ENCODE measurements around the gene IARS2. TPM values are rescaled to one million over a fixed set of nuclear protein-coding genes. Genes with fewer than 3 reads are reported as not detected.

Gene IARS2
- polyA plus RNA-seq, 1 donor from 2014 or later = 59.2 TPM

DNA sequence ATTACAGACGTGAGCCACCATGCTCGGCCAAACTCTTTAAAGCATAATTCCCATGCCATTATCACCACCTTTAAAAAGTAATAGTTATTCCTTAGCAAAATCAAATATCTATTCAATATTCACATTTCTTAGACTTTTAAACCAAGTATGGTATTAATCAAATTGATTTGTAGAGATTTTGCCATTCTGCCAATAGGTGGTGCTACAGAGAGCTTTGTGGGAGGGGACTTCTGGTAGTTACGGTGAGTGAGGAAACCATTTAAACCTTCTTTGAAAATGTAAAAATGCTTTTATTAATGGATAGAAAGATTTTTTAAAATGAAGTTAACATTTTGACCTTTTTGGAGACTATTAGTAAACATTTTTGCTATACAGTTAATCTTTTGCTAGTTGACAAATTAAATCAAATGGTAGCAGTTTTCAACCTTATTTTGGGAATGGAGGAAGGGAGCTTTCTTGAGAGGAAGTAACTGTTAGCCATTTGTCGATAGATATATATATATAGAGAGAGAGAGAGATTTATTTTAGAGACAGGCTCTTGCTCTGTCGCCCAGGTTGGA is 19.3 kb downstream of the IARS2 start:
- Histone ChIP-seq H3K36me3 (ENCODE audit: insufficient read depth, low read length) (no peaks in the 10 kb centered on the region), H3K9me3 (ENCODE audit: low read length) (no peaks in the 10 kb centered on the region), H3K4me2 (ENCODE audit: low read length) (no peak overlapping the region), H3K79me2 (replicated peaks; ENCODE audit: insufficient read depth, low read length) (no peaks in the 10 kb centered on the region), H3K27me3 (ENCODE audit: insufficient read depth, low read depth, low read length) (no peaks in the 10 kb centered on the region), H2AFZ (ENCODE audit: low read depth, low read length) (no peak overlapping the region), H3K27ac (ENCODE audit: low read length) (no peak overlapping the region), H3F3A (ENCODE audit: insufficient read depth, low read length, poor library complexity, severe bottlenecking) (no peaks in the 10 kb centered on the region), H3K9me2 (ENCODE audit: insufficient read depth, low read length) (no peaks in the 10 kb centered on the region), H3K4me3 (ENCODE audit: low read length) (no peak overlapping the region), H4K20me1 (ENCODE audit: insufficient read depth) (no peaks in the 10 kb centered on the region), H3K9ac (ENCODE audit: low read length) (no peak overlapping the region)
- no peak for TF ChIP-seq RAD21 (conservative IDR thresholded peaks at IDR 0.05)
- TF ChIP-seq, protein P1, sequence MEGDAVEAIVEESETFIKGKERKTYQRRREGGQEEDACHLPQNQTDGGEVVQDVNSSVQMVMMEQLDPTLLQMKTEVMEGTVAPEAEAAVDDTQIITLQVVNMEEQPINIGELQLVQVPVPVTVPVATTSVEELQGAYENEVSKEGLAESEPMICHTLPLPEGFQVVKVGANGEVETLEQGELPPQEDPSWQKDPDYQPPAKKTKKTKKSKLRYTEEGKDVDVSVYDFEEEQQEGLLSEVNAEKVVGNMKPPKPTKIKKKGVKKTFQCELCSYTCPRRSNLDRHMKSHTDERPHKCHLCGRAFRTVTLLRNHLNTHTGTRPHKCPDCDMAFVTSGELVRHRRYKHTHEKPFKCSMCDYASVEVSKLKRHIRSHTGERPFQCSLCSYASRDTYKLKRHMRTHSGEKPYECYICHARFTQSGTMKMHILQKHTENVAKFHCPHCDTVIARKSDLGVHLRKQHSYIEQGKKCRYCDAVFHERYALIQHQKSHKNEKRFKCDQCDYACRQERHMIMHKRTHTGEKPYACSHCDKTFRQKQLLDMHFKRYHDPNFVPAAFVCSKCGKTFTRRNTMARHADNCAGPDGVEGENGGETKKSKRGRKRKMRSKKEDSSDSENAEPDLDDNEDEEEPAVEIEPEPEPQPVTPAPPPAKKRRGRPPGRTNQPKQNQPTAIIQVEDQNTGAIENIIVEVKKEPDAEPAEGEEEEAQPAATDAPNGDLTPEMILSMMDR (IDR thresholded peaks at IDR 0.05; ENCODE audit: poor library complexity, severe bottlenecking) = peak; percentile 48

DNA sequence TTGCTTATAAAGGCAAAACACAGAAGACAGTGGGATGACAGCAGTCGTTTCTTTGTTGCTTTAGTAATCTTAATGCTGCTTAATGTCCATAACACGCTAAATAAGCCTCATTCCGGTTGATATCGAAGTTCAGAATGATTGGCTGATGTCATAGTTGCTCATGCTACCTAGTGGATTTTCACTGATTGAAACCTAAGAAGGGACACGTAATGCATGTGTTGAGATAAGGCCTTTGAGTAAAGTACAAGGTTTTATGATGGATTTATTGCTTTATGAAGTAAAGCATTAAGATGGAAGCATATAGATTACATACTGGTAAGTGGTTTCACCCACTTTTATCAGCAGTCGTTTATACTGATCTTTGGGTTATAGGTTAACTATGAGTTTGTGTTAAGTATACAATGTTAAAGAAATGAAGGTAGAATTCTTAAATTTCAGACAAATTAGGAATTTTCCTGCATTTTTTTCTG is 25.1 kb downstream of the IARS2 start:
- H3K4me3 ChIP-seq (ENCODE audit: low read length) = no peak overlapping the region
- H3K27ac ChIP-seq (ENCODE audit: low read length) = no peak overlapping the region
- H4K20me1 ChIP-seq (ENCODE audit: insufficient read depth) = no peaks in the 10 kb centered on the region
- no peak overlapping the region for H3K4me2 ChIP-seq (ENCODE audit: low read length)
- H3F3A ChIP-seq (ENCODE audit: insufficient read depth, low read length, poor library complexity, severe bottlenecking) = no peaks in the 10 kb centered on the region
- H3K79me2 ChIP-seq (replicated peaks; ENCODE audit: insufficient read depth, low read length) = no peaks in the 10 kb centered on the region
- no peaks in the 10 kb centered on the region for H3K9me3 ChIP-seq (ENCODE audit: low read length)
- H3K9ac ChIP-seq (ENCODE audit: low read length) = no peak overlapping the region
- H3K27me3 ChIP-seq (ENCODE audit: insufficient read depth, low read depth, low read length) = no peaks in the 10 kb centered on the region
- H2AFZ ChIP-seq (ENCODE audit: low read depth, low read length) = no peak overlapping the region
- H3K9me2 ChIP-seq (ENCODE audit: insufficient read depth, low read length) = no peaks in the 10 kb centered on the region
- TF ChIP-seq TAF1 (IDR thresholded peaks at IDR 0.05; ENCODE audit: low read depth) = no peak
- TF ChIP-seq, protein P2, sequence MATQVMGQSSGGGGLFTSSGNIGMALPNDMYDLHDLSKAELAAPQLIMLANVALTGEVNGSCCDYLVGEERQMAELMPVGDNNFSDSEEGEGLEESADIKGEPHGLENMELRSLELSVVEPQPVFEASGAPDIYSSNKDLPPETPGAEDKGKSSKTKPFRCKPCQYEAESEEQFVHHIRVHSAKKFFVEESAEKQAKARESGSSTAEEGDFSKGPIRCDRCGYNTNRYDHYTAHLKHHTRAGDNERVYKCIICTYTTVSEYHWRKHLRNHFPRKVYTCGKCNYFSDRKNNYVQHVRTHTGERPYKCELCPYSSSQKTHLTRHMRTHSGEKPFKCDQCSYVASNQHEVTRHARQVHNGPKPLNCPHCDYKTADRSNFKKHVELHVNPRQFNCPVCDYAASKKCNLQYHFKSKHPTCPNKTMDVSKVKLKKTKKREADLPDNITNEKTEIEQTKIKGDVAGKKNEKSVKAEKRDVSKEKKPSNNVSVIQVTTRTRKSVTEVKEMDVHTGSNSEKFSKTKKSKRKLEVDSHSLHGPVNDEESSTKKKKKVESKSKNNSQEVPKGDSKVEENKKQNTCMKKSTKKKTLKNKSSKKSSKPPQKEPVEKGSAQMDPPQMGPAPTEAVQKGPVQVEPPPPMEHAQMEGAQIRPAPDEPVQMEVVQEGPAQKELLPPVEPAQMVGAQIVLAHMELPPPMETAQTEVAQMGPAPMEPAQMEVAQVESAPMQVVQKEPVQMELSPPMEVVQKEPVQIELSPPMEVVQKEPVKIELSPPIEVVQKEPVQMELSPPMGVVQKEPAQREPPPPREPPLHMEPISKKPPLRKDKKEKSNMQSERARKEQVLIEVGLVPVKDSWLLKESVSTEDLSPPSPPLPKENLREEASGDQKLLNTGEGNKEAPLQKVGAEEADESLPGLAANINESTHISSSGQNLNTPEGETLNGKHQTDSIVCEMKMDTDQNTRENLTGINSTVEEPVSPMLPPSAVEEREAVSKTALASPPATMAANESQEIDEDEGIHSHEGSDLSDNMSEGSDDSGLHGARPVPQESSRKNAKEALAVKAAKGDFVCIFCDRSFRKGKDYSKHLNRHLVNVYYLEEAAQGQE (IDR thresholded peaks at IDR 0.05; ENCODE audit: borderline replicate concordance) = no peak
- no peak for TF ChIP-seq SMC3 (conservative IDR thresholded peaks at IDR 0.05; ENCODE audit: poor library complexity)
- no peak for TF ChIP-seq POLR2AphosphoS5 (IDR thresholded peaks at IDR 0.05)
- TF ChIP-seq EZH2 (IDR thresholded peaks at IDR 0.05; ENCODE audit: borderline replicate concordance, insufficient read depth, low read length, poor library complexity, severe bottlenecking) = no peak
- TF ChIP-seq, protein P1 (IDR thresholded peaks at IDR 0.05; ENCODE audit: poor library complexity, severe bottlenecking) = no peak
- TF ChIP-seq MXI1 (conservative IDR thresholded peaks at IDR 0.05; ENCODE audit: poor library complexity, severe bottlenecking) = no peak
- TF ChIP-seq EP300 (conservative IDR thresholded peaks at IDR 0.05; ENCODE audit: poor library complexity, severe bottlenecking) = no peak
- H3K36me3 ChIP-seq (ENCODE audit: insufficient read depth, low read length) = no peaks in the 10 kb centered on the region
